Activated CD4-positive, CD25-positive, alpha-beta regulatory T cell treated with anti-CD3 and anti-CD28 coated beads, Interleukin-2, amount 50 U/mL, for 72 hours (primary cell): ENCODE results near the gene CERS1.

Source experiments
- DNase-seq: peaks from one replicate; pipeline ENCODE4 v3.0.0; 2021

CERS1 gene

GRCh38 chr19:18870531-18871172 lies 25.3 kb downstream of the CERS1 start:
- DNase-seq = no peak

- no peak for DNase-seq
These were observed 26.0 kb downstream of the CERS1 start for GRCh38 chr19:18869781-18870530.

GRCh38 chr19:18869023-18869618 lies 26.8 kb downstream of the CERS1 start:
- no peak for DNase-seq

GRCh38 chr19:18868380-18869022 lies 27.5 kb downstream of the CERS1 start:
- DNase-seq = no peak

- DNase-seq = no peak
These were observed 28.2 kb downstream of the CERS1 start for GRCh38 chr19:18867751-18868150.

- no peak for DNase-seq
These were observed 28.8 kb downstream of the CERS1 start for GRCh38 chr19:18867199-18867598.

GRCh38 chr19:18866800-18867123 lies 29.2 kb downstream of the CERS1 start:
- no peak for DNase-seq

GRCh38 chr19:18865973-18866799 lies 29.8 kb downstream of the CERS1 start:
- DNase-seq = peak; percentile 77

- DNase-seq = no peak
These were observed 30.6 kb downstream of the CERS1 start for GRCh38 chr19:18865106-18865972.

GRCh38 chr19:18863843-18864362 lies 32.1 kb downstream of the CERS1 start:
- DNase-seq = no peak

GRCh38 chr19:18862976-18863842 lies 32.7 kb downstream of the CERS1 start:
- no peak for DNase-seq

GRCh38 chr19:18861917-18862316 lies 34.0 kb downstream of the CERS1 start:
- DNase-seq = no peak

GRCh38 chr19:18861235-18861634 lies 34.7 kb downstream of the CERS1 start:
- DNase-seq = no peak

- no peak for DNase-seq
These were observed 35.2 kb downstream of the CERS1 start for GRCh38 chr19:18860725-18861124.

- DNase-seq = no peak
These were observed 35.7 kb downstream of the CERS1 start for GRCh38 chr19:18860302-18860700.

GRCh38 chr19:18859676-18860301 lies 36.2 kb downstream of the CERS1 start:
- no peak for DNase-seq

- DNase-seq = no peak
These were observed 36.9 kb downstream of the CERS1 start for GRCh38 chr19:18858906-18859646.

GRCh38 chr19:18857223-18857622 lies 38.7 kb downstream of the CERS1 start:
- no peak for DNase-seq

- DNase-seq = no peak
These were observed 39.4 kb downstream of the CERS1 start for GRCh38 chr19:18856385-18857126.
